ENCODE data around the gene NKX2-8.

GRCh38 chr14:36619853-36620252 is 37.4 kb upstream of the NKX2-8 start:
- TF ChIP-seq CTCF (IDR thresholded peaks at IDR 0.05) (no peak), POLR2A (IDR thresholded peaks at IDR 0.05) (no peak), POLR2AphosphoS5 (IDR thresholded peaks at IDR 0.05) (no peak)
